ENCODE data around the gene CUL3. TPM values are rescaled to one million over a fixed set of nuclear protein-coding genes. Genes with fewer than 3 reads are reported as not detected.

CUL3 gene
- total and polyA plus RNA-seq, 2 experiments from 2014 or later, result 86.0 to 125 TPM

GRCh38 chr2:224528171-224528570 is 57.0 kb downstream of the CUL3 start (continued):
- TF ChIP-seq, protein P1, sequence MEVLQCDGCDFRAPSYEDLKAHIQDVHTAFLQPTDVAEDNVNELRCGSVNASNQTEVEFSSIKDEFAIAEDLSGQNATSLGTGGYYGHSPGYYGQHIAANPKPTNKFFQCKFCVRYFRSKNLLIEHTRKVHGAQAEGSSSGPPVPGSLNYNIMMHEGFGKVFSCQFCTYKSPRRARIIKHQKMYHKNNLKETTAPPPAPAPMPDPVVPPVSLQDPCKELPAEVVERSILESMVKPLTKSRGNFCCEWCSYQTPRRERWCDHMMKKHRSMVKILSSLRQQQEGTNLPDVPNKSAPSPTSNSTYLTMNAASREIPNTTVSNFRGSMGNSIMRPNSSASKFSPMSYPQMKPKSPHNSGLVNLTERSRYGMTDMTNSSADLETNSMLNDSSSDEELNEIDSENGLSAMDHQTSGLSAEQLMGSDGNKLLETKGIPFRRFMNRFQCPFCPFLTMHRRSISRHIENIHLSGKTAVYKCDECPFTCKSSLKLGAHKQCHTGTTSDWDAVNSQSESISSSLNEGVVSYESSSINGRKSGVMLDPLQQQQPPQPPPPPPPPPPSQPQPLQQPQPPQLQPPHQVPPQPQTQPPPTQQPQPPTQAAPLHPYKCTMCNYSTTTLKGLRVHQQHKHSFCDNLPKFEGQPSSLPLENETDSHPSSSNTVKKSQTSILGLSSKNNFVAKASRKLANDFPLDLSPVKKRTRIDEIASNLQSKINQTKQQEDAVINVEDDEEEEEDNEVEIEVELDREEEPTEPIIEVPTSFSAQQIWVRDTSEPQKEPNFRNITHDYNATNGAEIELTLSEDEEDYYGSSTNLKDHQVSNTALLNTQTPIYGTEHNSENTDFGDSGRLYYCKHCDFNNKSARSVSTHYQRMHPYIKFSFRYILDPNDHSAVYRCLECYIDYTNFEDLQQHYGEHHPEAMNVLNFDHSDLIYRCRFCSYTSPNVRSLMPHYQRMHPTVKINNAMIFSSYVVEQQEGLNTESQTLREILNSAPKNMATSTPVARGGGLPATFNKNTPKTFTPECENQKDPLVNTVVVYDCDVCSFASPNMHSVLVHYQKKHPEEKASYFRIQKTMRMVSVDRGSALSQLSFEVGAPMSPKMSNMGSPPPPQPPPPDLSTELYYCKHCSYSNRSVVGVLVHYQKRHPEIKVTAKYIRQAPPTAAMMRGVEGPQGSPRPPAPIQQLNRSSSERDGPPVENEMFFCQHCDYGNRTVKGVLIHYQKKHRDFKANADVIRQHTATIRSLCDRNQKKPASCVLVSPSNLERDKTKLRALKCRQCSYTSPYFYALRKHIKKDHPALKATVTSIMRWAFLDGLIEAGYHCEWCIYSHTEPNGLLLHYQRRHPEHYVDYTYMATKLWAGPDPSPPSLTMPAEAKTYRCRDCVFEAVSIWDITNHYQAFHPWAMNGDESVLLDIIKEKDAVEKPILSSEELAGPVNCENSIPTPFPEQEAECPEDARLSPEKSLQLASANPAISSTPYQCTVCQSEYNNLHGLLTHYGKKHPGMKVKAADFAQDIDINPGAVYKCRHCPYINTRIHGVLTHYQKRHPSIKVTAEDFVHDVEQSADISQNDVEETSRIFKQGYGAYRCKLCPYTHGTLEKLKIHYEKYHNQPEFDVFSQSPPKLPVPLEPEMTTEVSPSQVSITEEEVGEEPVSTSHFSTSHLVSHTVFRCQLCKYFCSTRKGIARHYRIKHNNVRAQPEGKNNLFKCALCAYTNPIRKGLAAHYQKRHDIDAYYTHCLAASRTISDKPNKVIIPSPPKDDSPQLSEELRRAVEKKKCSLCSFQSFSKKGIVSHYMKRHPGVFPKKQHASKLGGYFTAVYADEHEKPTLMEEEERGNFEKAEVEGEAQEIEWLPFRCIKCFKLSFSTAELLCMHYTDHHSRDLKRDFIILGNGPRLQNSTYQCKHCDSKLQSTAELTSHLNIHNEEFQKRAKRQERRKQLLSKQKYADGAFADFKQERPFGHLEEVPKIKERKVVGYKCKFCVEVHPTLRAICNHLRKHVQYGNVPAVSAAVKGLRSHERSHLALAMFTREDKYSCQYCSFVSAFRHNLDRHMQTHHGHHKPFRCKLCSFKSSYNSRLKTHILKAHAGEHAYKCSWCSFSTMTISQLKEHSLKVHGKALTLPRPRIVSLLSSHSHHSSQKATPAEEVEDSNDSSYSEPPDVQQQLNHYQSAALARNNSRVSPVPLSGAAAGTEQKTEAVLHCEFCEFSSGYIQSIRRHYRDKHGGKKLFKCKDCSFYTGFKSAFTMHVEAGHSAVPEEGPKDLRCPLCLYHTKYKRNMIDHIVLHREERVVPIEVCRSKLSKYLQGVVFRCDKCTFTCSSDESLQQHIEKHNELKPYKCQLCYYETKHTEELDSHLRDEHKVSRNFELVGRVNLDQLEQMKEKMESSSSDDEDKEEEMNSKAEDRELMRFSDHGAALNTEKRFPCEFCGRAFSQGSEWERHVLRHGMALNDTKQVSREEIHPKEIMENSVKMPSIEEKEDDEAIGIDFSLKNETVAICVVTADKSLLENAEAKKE (CRISPR knock-in tag; IDR thresholded peaks at IDR 0.05), result no peak
- TF ChIP-seq, protein P2, sequence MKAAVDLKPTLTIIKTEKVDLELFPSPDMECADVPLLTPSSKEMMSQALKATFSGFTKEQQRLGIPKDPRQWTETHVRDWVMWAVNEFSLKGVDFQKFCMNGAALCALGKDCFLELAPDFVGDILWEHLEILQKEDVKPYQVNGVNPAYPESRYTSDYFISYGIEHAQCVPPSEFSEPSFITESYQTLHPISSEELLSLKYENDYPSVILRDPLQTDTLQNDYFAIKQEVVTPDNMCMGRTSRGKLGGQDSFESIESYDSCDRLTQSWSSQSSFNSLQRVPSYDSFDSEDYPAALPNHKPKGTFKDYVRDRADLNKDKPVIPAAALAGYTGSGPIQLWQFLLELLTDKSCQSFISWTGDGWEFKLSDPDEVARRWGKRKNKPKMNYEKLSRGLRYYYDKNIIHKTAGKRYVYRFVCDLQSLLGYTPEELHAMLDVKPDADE (IDR thresholded peaks at IDR 0.05), result no peak
- TF ChIP-seq POLR2AphosphoS5 (IDR thresholded peaks at IDR 0.05; ENCODE audit: low read depth) (no peak), EZH2 (IDR thresholded peaks at IDR 0.05; ENCODE audit: low read depth, unreplicated experiment) (no peak), REST (IDR thresholded peaks at IDR 0.05; ENCODE audit: unreplicated experiment) (no peak)

Data from GM23338 (cell line).